SK-N-SH treated with all-trans-retinoic acid at 6 μM for 48 hours (cell line): ENCODE data around the gene FYCO1.

Experiments used
- CSDC2 ChIP-seq: fragments of 250-450 bp; sonication (Bioruptor Pico); IDR thresholded peaks from 2 replicates; pipeline ENCODE4 v1.5.0; 2020; ENCODE audit warnings: mild to moderate bottlenecking, moderate library complexity
- ZFP30 ChIP-seq: fragments of 450-650 bp; formaldehyde crosslinking; IDR thresholded peaks from 2 replicates; pipeline ENCODE4 v1.5.0; 2022; ENCODE audit warnings: mild to moderate bottlenecking, moderate library complexity

- no peak for TF ChIP-seq CSDC2 (CRISPR knock-in tag)
- no peak for TF ChIP-seq ZFP30 (CRISPR knock-in tag)
These were observed 125.5 kb downstream of the FYCO1 start for GRCh38 chr3:45870099-45870498.
